Measurements from ENCODE around the gene ANK2. TPM values are rescaled to one million over a fixed set of nuclear protein-coding genes. Genes with fewer than 3 reads are reported as not detected.

ANK2 gene
- total RNA-seq, 2 experiments from 2014 or later: 2.7 to 3.0 TPM

DNA sequence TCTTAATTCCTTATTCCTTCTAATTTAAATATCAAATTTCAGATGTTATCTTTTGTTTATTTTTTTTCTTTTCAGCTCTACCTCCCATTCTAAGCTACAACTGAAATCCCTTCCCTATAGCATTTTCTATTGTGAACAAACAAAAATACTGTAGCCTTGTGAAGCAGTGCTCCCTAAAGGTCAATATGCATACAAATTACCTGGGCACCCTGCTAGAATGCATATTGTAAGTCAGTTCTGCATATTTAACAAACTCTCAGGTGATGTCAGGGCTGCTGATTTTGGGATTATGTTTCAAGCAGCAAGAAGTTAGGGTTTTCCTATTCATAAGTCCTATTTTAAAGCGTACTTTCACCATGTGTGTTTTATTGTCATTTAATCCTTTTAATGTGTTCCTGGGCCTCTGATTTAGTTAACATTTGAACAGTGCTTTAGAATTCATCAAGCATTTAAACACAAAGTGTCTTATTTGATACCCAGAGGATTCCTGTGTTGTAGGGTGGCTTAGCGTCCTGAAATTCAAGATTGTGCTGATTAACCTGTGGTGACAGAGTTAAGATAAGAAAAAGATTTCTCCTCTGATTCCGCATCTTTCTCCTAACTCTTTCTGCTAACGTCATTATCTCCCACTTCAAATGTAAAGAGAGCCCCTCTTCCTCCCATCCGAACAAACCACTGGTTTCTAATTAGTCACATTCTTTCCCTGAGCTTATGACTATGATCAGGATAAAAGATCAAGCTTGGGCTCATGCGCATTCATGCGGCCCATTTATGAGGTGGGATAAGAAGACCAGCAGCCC lies 221.3 kb downstream of the ANK2 start:
- CTCF ChIA-PET: interaction anchor here (0.6 kb wide), 1 partner anchor 540 kb away, joined by 3 read pairs; no protein-coding TSS in a partner anchor
- DNase-seq: no peak
- Mint-ChIP-seq H3K36me3 (ENCODE audit: low read depth) (no peaks in the 10 kb centered on the region), H3K4me3 (no peak overlapping the region), H3K4me1 (ENCODE audit: low read depth) (no peaks in the 10 kb centered on the region), H3K27me3 (ENCODE audit: low read depth) (peaks cover 9% of the 10 kb centered on the region), H3K9me3 (peaks cover 4% of the 10 kb centered on the region), H3K27ac (no peak overlapping the region)
- intact Hi-C loops (cut with micrococcal nuclease): no loop called here

DNA sequence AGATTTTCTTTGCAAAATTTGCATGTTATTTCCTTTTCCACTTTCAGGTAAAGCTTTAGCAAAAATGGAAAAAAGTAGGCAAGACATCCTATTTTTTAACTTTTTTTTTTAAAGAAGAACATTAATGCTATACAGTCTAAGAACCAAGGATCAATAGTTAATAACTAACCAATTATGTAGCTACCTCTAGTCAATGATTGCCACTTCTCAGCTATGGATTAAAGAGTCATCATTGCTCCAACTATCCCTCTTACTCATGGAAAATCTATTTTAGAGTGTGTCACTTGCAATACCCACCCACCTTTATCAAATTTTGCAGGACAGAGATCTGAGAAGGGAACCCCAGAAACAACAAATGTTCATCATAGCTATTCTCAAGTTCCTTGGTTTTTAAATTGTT lies 223.1 kb downstream of the ANK2 start:
- intact Hi-C loops (cut with micrococcal nuclease): no loop called here
- H3K9me3 Mint-ChIP-seq: no peaks in the 10 kb centered on the region
- H3K4me3 Mint-ChIP-seq: no peak overlapping the region
- CTCF ChIA-PET: interaction anchor here (0.6 kb wide), 1 partner anchor 701 kb away, joined by 4 read pairs; no protein-coding TSS in a partner anchor
- no peaks in the 10 kb centered on the region for H3K36me3 Mint-ChIP-seq (ENCODE audit: low read depth)
- H3K4me1 Mint-ChIP-seq (ENCODE audit: low read depth): no peaks in the 10 kb centered on the region
- DNase-seq: no peak
- H3K27ac Mint-ChIP-seq: no peak overlapping the region
- peaks cover 10% of the 10 kb centered on the region for H3K27me3 Mint-ChIP-seq (ENCODE audit: low read depth)

DNA sequence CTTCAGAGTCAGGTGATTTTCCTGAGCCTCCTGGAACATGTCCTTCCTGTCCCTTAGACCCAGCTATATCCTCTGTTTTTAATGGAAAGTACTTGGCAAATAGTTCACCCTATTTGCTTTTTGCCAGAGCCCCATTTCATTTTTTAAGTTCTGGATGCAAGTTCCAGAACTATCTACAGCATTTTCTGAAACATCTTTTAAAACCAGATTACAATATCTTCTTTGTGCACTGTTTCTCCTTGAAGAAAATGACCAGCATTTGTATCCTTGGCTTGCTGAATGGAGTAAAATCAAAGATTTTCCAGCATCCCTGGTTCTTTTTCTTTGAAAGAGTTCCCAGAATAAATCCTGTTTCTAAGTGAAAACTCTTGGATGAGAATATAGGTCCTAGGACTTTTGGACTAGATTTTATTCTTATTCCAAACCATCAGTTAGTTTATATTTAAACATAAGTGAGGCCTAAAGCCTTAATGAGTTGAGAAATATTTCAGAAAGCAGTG lies 224.3 kb downstream of the ANK2 start:
- intact Hi-C loops (cut with micrococcal nuclease): no loop called here
- Mint-ChIP-seq H3K36me3 (ENCODE audit: low read depth) (no peaks in the 10 kb centered on the region), H3K27ac (no peak overlapping the region), H3K9me3 (no peaks in the 10 kb centered on the region), H3K4me3 (no peak overlapping the region), H3K4me1 (ENCODE audit: low read depth) (no peaks in the 10 kb centered on the region), H3K27me3 (ENCODE audit: low read depth) (peaks cover 15% of the 10 kb centered on the region)
- CTCF ChIA-PET: interaction anchor here (1.0 kb wide), 1 partner anchor 9 kb away, joined by 3 read pairs; no protein-coding TSS in a partner anchor
- no peak for DNase-seq

DNA sequence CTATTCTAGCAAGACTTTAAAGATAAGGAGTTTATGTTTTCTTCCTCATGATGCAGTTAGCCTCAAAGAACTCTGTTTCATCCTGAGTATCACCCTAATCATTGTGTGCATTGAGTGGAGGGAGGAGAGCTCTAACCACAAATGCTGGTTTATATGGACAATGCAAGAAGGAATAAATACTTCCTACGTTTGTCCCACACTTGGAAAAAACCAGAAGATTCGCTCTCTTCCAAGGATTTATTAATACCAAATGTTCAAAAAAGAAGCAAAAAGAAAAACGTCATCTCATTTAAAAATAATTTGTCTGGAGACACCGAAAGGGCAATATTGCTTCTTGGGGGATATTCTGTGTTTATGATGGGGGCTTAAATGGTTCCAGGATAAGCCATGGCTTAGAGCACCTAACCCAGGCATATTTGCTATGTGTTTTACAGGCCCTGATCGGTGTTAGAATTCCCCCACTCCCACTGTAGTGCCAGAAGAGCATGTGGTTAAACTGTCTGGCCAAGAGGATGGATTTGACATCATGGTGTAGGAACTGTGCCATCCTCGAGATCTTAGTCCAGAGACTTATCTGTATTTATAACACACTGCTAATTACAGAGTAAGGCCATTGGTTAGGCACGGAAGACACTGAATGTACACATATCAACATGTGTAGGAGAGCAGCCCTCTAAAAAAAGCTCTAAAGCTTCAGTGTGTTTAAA lies 227.2 kb downstream of the ANK2 start:
- Mint-ChIP-seq H3K4me3 (no peak overlapping the region), H3K27ac (no peak overlapping the region), H3K9me3 (no peaks in the 10 kb centered on the region), H3K4me1 (ENCODE audit: low read depth) (no peaks in the 10 kb centered on the region), H3K36me3 (ENCODE audit: low read depth) (no peaks in the 10 kb centered on the region), H3K27me3 (ENCODE audit: low read depth) (peaks cover 13% of the 10 kb centered on the region)
- no peak for DNase-seq
- intact Hi-C loops (cut with micrococcal nuclease): loop anchor here (5.0 kb wide), 1 partner anchor 631 kb away; no protein-coding TSS in a partner anchor
- CTCF ChIA-PET: interaction anchor here (0.8 kb wide), 1 partner anchor 355 kb away, joined by 3 read pairs; no protein-coding TSS in a partner anchor

DNA sequence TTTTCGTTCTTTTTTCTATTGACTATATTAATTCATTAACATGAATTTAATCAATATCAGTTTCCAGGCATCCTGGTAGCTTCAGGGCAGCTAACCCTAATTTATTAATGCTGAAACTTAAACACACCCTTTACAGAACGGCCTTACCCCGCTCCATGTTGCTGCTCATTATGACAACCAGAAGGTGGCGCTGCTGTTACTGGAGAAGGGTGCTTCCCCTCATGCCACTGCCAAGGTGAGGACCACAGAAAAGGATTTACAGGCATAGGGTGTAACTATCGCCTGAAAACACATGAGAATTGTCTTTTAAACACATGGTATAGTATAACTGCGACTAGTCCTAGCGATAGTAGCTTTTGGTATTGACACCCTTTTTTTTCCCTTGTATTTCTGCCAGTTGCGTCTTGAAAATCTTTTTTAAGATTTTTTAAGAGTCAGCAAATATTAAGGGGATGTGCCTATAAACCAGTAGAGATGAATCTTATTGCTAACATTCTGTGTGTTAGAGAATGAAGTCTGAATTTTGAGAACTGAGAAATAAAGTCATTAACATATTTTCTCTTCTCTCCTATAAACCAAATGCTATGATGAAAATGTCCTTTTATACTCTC lies 229.0 kb downstream of the ANK2 start:
- Mint-ChIP-seq H3K36me3 (ENCODE audit: low read depth) (no peaks in the 10 kb centered on the region), H3K4me1 (ENCODE audit: low read depth) (no peaks in the 10 kb centered on the region), H3K4me3 (no peak overlapping the region), H3K9me3 (no peaks in the 10 kb centered on the region), H3K27me3 (ENCODE audit: low read depth) (peaks cover 15% of the 10 kb centered on the region), H3K27ac (no peak overlapping the region)
- peak; percentile 88 for DNase-seq
- CTCF ChIA-PET: interaction anchor here (0.7 to 1.6 kb wide), 4 partner anchors 16 to 77 kb away, joined by 3 to 6 read pairs (median 4); no protein-coding TSS in a partner anchor
- intact Hi-C loops (cut with micrococcal nuclease): loop anchor here (1.0 to 5.0 kb wide), 8 partner anchors 50 to 1106 kb away; no protein-coding TSS in a partner anchor

DNA sequence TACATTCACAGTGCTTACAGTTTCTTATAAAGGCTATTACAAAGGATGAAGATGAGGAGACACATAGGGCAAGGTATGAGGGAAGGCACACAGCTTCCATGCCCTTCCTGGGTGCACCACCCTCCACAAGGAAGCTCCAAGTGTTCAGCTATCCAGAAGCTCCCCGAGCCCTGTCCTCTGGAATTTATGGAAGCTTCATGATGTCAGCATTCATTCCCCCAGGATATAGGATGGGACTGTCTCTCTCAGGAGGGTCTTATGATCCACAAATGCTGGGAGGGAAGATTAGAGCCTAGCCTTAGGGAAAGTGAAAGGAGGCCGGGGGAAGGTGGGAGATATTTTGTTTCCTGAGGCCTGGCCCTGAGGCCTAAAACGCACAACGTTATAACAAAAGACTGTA lies 236.0 kb downstream of the ANK2 start:
- DNase-seq: no peak
- Mint-ChIP-seq H3K27me3 (ENCODE audit: low read depth) (peaks cover 6% of the 10 kb centered on the region), H3K4me3 (no peak overlapping the region), H3K36me3 (ENCODE audit: low read depth) (no peaks in the 10 kb centered on the region), H3K4me1 (ENCODE audit: low read depth) (no peaks in the 10 kb centered on the region), H3K9me3 (no peaks in the 10 kb centered on the region), H3K27ac (no peak overlapping the region)
- intact Hi-C loops (cut with micrococcal nuclease): no loop called here
- CTCF ChIA-PET: no interaction called here

DNA sequence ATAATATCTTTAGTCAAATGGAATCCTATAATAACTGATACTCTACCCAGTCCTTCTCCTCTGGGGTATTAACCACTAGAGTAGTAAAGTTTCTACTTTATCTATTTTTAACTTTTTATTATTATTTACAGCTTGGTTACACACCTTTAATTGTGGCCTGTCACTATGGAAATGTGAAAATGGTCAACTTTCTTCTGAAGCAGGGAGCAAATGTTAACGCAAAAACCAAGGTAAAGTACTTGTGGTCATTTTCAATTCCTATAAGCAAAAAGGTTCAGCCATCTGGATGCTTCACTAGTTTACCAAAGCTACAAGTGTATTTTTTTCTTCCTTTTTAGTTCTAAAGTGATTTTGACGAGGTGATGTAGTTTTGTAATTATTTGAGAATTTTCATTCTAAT lies 238.8 kb downstream of the ANK2 start:
- Mint-ChIP-seq H3K27me3 (ENCODE audit: low read depth) (peaks cover 5% of the 10 kb centered on the region), H3K4me1 (ENCODE audit: low read depth) (no peaks in the 10 kb centered on the region), H3K4me3 (no peak overlapping the region), H3K9me3 (no peaks in the 10 kb centered on the region), H3K27ac (no peak overlapping the region), H3K36me3 (ENCODE audit: low read depth) (no peaks in the 10 kb centered on the region)
- DNase-seq: no peak
- intact Hi-C loops (cut with micrococcal nuclease): no loop called here
- CTCF ChIA-PET: no interaction called here

DNA sequence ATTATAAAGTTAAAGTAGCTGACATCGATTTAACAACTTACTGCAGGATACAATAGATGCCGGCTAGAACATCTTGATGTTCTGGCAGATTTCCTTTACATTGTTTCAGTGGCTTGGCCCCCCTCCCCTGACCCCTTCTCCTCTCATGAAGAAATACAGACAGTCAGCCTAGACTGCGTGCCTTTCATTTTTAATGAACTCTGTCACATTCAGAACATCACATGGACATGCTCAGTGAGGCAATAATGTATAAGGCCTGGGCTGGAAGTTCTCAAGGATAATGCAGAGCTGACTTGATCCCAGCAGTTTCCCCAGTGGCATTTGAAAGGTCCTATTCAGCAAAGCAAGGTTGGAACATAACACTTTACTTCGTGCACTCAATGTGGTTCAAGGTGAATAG lies 239.2 kb downstream of the ANK2 start:
- CTCF ChIA-PET: no interaction called here
- H3K9me3 Mint-ChIP-seq: no peaks in the 10 kb centered on the region
- intact Hi-C loops (cut with micrococcal nuclease): no loop called here
- H3K27me3 Mint-ChIP-seq (ENCODE audit: low read depth): peaks cover 5% of the 10 kb centered on the region
- H3K4me3 Mint-ChIP-seq: no peak overlapping the region
- no peaks in the 10 kb centered on the region for H3K36me3 Mint-ChIP-seq (ENCODE audit: low read depth)
- DNase-seq: no peak
- no peak overlapping the region for H3K27ac Mint-ChIP-seq
- no peaks in the 10 kb centered on the region for H3K4me1 Mint-ChIP-seq (ENCODE audit: low read depth)

DNA sequence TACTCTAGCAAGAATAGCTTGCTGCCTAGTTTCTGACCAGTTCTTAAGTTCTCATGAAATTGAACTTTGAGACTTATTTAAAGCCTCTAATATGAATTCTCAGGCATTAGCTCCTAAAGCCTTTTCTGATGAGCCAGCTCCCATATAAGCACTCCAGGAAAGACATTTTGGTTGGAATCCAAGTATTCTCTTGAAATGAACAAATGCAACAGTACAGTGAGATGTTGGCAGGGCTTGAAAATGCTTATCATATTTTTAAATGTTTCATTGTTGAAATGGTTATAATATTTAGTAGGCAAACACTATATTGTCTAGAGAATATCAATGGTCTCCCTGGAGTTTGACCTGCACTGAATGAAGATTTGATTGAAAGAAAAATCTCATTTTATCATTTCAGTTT lies 240.3 kb downstream of the ANK2 start:
- intact Hi-C loops (cut with micrococcal nuclease): no loop called here
- CTCF ChIA-PET: interaction anchor here (1.3 kb wide), 1 partner anchor 10 kb away, joined by 3 read pairs; no protein-coding TSS in a partner anchor
- no peaks in the 10 kb centered on the region for H3K9me3 Mint-ChIP-seq
- no peak overlapping the region for H3K27ac Mint-ChIP-seq
- no peaks in the 10 kb centered on the region for H3K36me3 Mint-ChIP-seq (ENCODE audit: low read depth)
- peaks cover 5% of the 10 kb centered on the region for H3K27me3 Mint-ChIP-seq (ENCODE audit: low read depth)
- no peak for DNase-seq
- no peaks in the 10 kb centered on the region for H3K4me1 Mint-ChIP-seq (ENCODE audit: low read depth)
- no peak overlapping the region for H3K4me3 Mint-ChIP-seq

DNA sequence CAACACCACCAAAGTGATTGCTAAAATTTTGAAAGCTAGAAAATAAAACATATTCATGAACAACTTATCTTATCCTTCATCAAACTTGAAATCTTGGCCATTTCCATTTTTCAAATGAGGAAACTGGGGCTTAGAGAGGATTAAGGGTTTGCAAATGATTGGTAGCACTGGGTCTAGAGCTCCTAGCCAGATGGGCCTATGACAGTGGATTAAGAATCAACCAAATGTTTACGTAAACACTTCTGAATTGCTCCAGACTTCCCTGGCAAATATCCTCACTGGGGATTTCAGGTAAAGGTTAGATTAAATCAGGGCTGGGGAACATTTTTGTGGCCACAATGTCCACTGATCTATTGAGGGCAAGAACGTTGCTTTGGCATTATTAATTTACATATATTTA lies 241.2 kb downstream of the ANK2 start:
- H3K4me1 Mint-ChIP-seq (ENCODE audit: low read depth): no peaks in the 10 kb centered on the region
- H3K27me3 Mint-ChIP-seq (ENCODE audit: low read depth): peaks cover 9% of the 10 kb centered on the region
- no peaks in the 10 kb centered on the region for H3K36me3 Mint-ChIP-seq (ENCODE audit: low read depth)
- H3K4me3 Mint-ChIP-seq: no peak overlapping the region
- intact Hi-C loops (cut with micrococcal nuclease): no loop called here
- no peak for DNase-seq
- no peaks in the 10 kb centered on the region for H3K9me3 Mint-ChIP-seq
- H3K27ac Mint-ChIP-seq: no peak overlapping the region
- CTCF ChIA-PET: interaction anchor here (1.3 kb wide), 1 partner anchor 9 kb away, joined by 3 read pairs; no protein-coding TSS in a partner anchor

DNA sequence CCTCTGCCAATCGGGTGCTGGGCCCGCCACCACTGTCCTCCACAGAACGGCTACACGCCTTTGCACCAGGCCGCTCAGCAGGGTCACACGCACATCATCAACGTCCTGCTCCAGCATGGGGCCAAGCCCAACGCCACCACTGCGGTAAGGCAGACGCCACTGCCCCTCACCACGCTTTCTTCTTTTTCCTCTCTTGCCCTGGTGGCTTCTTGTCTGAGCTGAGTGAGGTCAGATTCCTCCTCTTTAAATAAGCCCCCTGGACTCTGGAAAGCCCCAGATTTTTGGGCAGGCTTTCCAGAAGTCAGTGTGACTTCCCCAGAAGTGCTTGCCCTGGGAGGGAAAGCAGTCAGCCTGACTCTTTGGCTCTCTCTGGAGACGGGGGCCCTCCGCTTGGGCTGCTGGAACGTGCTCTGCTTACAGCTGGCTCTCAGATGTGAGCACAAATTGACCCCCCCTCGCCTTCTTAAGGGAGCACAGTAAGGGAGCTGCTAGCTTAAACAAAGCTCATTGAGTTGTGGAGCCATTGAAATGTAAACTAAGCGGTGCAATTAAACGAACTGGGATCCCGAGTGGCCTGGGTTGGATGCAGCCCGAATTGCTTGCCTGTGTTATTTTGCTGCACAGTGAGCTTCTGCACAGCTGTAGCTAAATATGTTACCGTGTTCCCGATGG lies 243.1 kb downstream of the ANK2 start:
- CTCF ChIA-PET: interaction anchor here (0.8 kb wide), 1 partner anchor 35 kb away, joined by 3 read pairs; no protein-coding TSS in a partner anchor
- intact Hi-C loops (cut with micrococcal nuclease): no loop called here
- H3K36me3 Mint-ChIP-seq (ENCODE audit: low read depth): no peaks in the 10 kb centered on the region
- no peak overlapping the region for H3K27ac Mint-ChIP-seq
- H3K4me1 Mint-ChIP-seq (ENCODE audit: low read depth): no peaks in the 10 kb centered on the region
- peaks cover 12% of the 10 kb centered on the region for H3K27me3 Mint-ChIP-seq (ENCODE audit: low read depth)
- H3K4me3 Mint-ChIP-seq: no peak overlapping the region
- no peaks in the 10 kb centered on the region for H3K9me3 Mint-ChIP-seq
- DNase-seq: no peak
